Right lobe of liver (tissue), 4 donors: ENCODE data around the gene KCNG4.

Source experiments
- CTCF ChIP-seq, 4 donors: fragments of 200-600 bp in 3 of 4; fragments of 450-650 bp in 1 of 4; IDR thresholded peaks; one replicate each; pipeline versions ENCODE4 v1.5.1 to v1.8.0; 2016 to 2022; ENCODE audit warnings: antibody characterized with exemption in 4 of 4, mild to moderate bottlenecking in 2 of 4
- POLR2A ChIP-seq: fragments of 450-650 bp; IDR thresholded peaks from one replicate; pipeline ENCODE4 v1.6.1; 2017; ENCODE audit warnings: antibody characterized with exemption, mild to moderate bottlenecking
- donor health status: DM: no; HTN: no; CAD: no.
- donor health status: DM: no; HTN: no; CAD: no.
- donor health status: DM: no; HTN: yes; CAD: no.

DNA sequence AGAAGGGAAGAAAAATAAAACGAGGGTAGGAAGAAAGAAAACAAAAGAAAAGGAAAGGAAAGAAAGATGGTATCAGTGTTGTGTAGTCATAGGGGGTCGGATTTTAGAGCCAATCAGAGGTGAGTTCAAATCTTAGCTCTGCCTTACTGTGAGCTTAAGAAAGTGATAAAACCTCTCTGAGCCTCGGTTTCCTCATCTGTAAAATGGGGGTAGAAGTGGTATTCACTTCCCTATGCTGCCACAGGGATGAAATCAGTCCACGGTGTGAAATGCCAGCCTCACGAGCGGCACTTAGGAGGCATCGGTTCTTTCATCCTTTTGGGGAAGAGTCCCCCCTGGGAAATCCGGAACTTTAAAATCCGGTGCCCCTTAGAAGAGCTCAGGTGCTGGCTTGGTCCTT is 6.1 kb downstream of the KCNG4 start:
- TF ChIP-seq CTCF (IDR thresholded peaks at IDR 0.05) (no peak), POLR2A (no peak)
